GM21723 (cell line): ENCODE measurements around the gene GRM5.
A peak's percentile ranks its signal among the peaks of the same experiment; 100 is the strongest.
"Not testable (repeated sequence)": the region's sequence is repeated elsewhere in the genome, so short reads cannot be mapped to it uniquely, and the experiment has no call there.

Experiments used
- ATAC-seq: cut with Tn5 transposase; IDR thresholded peaks from one replicate; pipeline ENCODE4 v1.9.1; 2021; ENCODE audit warnings: mild to moderate bottlenecking, moderate library complexity; ENCODE audit not compliant: unreplicated experiment

The GRM5 gene

GRCh38 chr11:88511006-88511405, 554.8 kb downstream of the GRM5 start:
- ATAC-seq: no peak

DNA sequence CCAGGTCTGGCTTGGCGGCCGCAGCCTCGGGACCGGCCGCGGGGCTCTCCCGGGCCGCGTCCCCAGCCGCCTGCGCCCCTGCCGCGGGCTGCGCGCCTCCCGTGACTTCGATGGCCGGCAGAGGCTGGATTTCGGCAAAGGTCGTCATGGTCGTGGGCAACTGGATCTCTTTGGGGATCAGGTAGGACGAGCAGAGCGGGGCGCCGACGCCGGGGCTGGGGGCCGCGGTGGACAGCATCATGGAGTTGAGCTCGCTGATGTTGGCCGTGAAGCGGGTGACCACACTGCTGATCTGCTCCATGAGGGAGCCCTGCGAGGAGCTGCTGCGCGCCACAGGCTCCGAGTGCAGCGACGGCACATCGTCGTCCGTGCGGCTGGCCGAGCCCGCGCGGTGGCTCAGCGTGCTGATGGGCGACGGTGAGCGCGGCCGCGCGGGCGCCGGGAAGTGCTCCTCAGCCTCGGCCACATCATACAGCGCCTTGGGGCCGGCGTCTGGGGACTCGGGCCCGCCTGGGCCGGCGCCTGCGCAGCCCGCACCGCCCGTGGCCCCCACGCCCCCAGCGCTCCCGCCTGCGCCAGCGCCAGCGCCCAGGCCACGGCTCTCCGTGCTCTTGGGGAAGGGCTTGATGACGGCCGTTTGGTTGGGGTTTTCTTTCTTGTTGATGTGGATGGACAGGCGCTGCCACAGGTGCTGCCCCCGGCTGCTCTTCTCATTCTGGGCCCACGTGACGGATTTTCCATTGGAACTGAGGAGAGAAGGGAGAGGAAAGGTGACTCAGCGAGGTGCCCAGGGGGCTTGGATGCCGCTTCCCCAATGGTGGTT, 556.8 kb downstream of the GRM5 start:
- ATAC-seq: no peak

- no peak for ATAC-seq
Observed at GRCh38 chr11:88508418-88508758, 557.4 kb downstream of the GRM5 start.

DNA sequence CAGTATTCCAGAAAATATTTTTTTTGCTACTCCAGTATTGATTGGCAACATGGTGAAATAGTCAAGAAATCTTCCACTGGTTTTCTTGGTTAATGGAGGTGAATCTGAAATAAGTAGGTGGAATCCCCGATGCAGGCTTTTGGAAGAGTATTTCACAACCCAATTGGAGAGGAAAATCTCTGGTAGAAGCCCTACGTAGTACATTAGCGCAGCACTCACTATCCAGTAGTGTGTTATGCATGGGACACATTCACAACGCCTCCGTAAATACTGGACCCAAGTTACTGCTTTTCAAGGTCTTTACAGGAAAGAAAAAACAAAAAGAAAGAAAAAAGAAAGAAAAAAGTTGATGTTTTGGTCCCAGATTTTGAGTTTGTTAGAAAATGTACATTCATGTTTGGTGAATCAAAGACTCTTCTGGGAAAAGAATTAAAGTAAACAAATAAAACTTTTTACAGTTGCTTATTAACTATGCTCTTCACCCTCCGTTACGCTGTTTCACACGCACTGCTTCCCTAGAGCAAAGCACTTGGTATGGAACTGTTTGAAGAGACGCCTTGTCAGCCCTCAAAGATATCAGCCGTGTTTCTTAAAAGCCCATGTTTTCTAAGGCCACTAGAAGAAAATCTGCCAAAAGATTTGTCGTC, 557.9 kb downstream of the GRM5 start:
- ATAC-seq: no peak

DNA sequence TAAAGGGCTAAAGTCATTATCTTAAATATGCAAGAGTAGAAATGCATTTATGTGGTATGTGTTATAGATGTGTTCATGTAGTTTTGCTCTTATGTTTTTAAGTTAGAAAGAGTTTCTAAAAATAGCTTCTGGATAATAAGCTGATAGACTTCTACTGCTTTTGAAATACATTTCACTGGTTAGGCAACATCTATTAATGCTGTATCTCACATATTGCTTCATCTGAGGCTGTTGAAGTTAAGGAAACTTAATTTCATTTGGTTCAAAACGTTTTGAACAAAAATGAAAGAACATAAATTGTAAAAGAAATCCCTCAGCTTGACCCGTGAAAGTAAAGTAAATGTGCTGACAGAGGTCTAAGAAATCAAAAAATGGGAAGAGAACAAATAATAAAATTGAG, 564.2 kb downstream of the GRM5 start:
- ATAC-seq: no peak

- ATAC-seq: no peak
Observed at GRCh38 chr11:88495836-88496235, 569.9 kb downstream of the GRM5 start.

DNA sequence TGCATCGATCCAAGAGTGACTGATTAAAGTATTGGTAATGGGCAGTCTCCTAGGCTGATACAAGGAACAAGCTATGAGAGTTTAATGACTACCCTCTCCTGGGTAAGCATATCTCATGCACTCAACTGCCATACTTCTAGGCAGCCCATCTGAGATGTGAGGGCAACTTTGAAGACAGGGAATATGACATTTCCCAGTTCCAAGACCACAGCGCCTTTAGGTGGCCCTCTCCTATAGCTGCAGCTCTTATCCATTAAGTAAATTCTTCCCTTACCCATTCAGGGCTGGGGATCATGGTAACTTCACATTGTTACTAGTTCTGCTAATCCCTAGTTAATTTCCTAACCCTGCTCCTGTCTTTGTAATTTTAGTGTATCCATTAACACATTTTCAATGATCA, 570.9 kb downstream of the GRM5 start:
- no peak for ATAC-seq

- ATAC-seq: no peak
Observed at GRCh38 chr11:88491674-88492073, 574.1 kb downstream of the GRM5 start.

- ATAC-seq: no peak
Observed at GRCh38 chr11:88489030-88489429, 576.8 kb downstream of the GRM5 start.

DNA sequence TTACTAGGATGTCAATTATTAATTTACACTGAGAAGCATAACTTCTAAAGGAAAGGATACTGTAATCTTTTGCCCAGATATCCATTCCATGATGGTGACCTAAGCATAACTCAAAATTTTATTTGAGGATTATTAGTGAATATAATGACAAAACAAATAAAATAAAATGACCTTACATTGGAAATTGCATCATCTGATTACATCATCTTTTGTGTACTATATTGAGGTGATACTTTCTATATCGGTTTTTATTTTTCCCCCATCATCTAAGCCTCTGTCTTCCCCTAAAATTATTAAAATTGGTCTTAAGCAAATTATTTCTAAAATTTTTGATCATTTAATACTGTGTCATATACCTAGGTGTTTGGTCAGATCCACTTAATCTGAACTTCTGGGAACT, 578.1 kb downstream of the GRM5 start:
- ATAC-seq: no peak

DNA sequence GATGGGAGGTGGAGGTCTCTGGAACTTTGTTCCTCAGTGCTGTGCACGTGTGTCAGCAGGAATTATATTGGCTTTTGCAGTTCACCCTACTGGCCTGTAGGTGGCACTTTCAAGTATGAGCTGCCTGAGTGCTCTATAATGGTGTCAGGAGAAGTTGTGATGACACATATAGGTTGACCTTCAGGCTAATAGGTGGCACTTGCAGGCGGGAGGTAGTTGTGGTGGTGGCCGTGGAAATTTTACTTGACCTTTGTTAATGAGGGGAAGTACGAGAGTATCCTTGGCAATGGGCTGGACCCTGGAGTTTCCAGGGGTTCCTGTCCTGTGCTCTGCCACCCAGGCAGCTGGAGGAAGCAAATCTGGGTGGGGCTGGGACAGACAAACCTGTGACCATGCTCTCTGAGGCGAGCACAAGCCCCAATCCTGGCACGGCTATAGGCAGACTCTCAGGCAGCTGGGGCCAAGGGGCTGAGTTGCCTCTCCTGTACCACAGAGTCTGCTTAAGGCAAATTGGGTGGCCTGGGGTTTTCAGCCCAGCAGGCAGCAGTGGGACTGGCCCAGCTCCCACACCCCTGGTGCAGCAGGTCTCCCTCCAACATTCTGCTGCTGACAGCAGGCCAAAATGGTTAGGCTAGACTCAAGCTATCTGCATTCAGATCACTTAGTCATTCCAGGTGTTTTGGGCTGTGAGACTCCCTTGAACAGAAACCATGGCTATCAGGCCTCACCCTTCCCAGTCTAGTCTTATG, 580.7 kb downstream of the GRM5 start:
- ATAC-seq: peak; percentile 88

DNA sequence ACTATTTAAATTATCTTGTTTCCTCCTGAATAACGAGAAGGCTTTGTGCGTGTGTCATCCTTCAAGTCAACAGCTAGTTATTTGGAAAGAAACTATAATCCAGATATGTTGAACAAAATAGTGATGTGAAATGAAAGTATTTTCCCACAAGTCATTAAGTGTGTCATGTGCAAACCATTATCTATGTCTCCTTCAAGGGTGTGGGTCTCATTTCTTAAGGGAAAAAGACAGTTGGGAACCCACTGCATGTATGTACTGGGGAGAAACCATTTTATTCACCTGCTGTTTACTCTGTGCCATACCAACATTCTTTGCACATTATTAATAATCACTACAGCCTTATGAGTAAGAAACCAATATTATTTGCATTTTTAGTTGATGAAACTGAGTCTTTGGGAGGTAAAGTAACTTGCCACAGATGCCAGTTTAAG, 582.9 kb downstream of the GRM5 start:
- no peak for ATAC-seq

- no peak for ATAC-seq
Observed at GRCh38 chr11:88480223-88480622, 585.6 kb downstream of the GRM5 start.

GRCh38 chr11:88478136-88478815, 587.5 kb downstream of the GRM5 start:
- no peak for ATAC-seq

GRCh38 chr11:88475991-88476418, 589.8 kb downstream of the GRM5 start:
- no peak for ATAC-seq

GRCh38 chr11:88474655-88475054, 591.1 kb downstream of the GRM5 start:
- no peak for ATAC-seq

DNA sequence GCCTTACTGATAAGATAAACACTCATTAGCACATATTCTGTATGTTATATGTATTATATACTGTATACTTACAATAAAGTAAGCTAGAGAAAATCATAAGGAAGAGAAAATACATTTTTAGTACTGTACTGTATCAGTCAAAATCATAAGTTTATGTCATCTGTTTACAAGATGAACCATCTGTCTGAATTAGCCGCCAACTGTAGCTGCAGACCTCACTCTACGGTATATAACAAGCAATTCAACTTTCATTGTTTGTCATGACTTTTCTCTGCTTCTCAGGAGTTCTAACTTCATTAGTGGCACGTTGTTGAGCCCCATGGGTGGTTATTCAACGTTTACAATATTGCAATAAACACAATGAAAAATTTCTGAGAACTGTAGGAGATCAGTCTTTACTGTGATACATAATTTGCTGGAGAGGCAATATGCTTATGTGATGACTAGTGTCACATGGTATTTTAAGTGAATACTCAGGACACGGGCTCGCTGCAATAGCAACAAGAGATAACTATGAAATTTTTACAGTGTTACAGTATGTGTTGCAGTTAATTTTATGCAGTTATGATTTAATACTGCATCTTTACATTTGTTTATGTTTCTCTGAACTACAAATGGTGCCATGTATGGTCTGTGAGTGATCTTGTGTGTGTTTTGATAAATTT, 596.1 kb downstream of the GRM5 start:
- no peak for ATAC-seq

DNA sequence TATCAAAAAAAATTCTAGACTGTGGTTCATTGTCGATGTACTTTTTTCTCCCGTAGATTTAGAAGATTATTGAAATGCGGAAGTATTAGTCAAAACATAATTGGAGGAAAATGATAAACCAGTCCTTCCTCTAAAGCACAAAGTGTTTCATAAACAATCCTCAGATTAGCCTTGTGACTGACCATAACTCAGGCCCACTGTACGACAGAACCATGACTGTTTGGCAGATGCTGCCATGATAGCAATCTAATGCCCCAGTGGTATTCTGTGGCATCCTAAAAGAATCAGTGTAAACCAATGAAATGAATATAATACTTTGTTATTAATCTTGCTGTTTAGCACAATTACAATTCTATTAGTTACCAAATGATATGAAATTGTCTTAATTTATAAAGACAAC, 601.3 kb downstream of the GRM5 start:
- no peak for ATAC-seq

GRCh38 chr11:88463301-88463700, 602.5 kb downstream of the GRM5 start:
- ATAC-seq: not testable (repeated sequence)

GRCh38 chr11:88458047-88458446, 607.7 kb downstream of the GRM5 start:
- not testable (repeated sequence) for ATAC-seq

DNA sequence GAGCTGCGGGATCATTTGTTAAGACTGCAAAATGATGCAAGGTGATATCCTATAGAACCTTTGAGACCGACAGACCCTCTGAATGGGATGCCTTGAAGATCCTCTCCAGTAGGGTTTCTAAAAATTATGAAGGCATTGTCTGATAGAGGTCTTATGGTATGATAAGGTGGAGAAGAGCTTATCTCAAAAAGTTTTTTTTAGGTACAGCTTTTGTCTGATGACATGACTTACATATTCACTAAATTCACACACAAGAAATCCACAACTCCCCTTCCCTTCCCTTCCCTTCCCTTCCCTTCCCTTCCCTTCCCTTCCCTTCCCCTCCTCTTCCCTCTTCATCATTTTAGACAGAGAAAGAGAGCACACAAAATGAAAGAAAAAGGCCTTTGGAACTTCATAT, 609.8 kb downstream of the GRM5 start:
- ATAC-seq: no peak
